Astrocyte of the spinal cord (primary cell): ENCODE results near the gene OR5K1.

Experiments
- DNase-seq: peaks from one replicate; pipeline ENCODE4 v3.0.0; 2011; ENCODE audit warnings: low read depth, low spot score
- H3K4me3 ChIP-seq: 2 replicates; pipeline ENCODE4 v1.5.1; 2011; ENCODE audit warnings: low read depth, mild to moderate bottlenecking, low read length, moderate library complexity
- CTCF ChIP-seq: IDR thresholded peaks from 2 replicates; pipeline ENCODE4 v1.5.1; 2012; ENCODE audit warnings: low read depth, mild to moderate bottlenecking, low read length, inconsistent platforms
- in situ Hi-C: cut with HindIII; loops from 2 replicates; pipeline ENCODE4 v1.10.0; 2017; ENCODE audit warnings: low sequenced_read_pairs

Gene OR5K1

GRCh38 chr3:98462901-98463300 is at the start of gene OR5K1:
OR5K1 (plus strand) TSS chr3:98463201; CDS start chr3:98469577, 6,376 bp downstream.
- DNase-seq = no peak
- H3K4me3 ChIP-seq = no peak within 1 kb of the TSS
- in situ Hi-C loops = no loop called here
- no peak for TF ChIP-seq CTCF

- no peak for DNase-seq
- no peak overlapping the region for H3K4me3 ChIP-seq
- TF ChIP-seq CTCF = no peak
- in situ Hi-C loops = no loop called here
Measured at GRCh38 chr3:98432575-98432974, 30.4 kb upstream of the OR5K1 start.

- no peak for DNase-seq
- no peak for TF ChIP-seq CTCF
- no peak overlapping the region for H3K4me3 ChIP-seq
- in situ Hi-C loops = no loop called here
Measured at GRCh38 chr3:98433764-98434163, 29.2 kb upstream of the OR5K1 start.

GRCh38 chr3:98434412-98434811 is 28.6 kb upstream of the OR5K1 start:
- no peak for TF ChIP-seq CTCF
- in situ Hi-C loops = no loop called here
- H3K4me3 ChIP-seq = no peak overlapping the region

GRCh38 chr3:98440283-98440682 is 22.7 kb upstream of the OR5K1 start:
- H3K4me3 ChIP-seq = no peak overlapping the region
- no peak for DNase-seq
- in situ Hi-C loops = no loop called here
- no peak for TF ChIP-seq CTCF

More at GRCh38 chr3:98434412-98434811, 28.6 kb upstream of the OR5K1 start:
- no peak for DNase-seq

- no peak overlapping the region for H3K4me3 ChIP-seq
- no peak for TF ChIP-seq CTCF
- DNase-seq = no peak
- in situ Hi-C loops = no loop called here
Measured at GRCh38 chr3:98445949-98446406, 17.0 kb upstream of the OR5K1 start.
